ENCODE data around the gene RNF217. TPM values are rescaled to one million over a fixed set of nuclear protein-coding genes. Genes with fewer than 3 reads are reported as not detected.

RNF217 gene
- total RNA-seq, 2 donors from 2014 or later = 10.5 to 18.7 TPM

- Histone ChIP-seq H3K4me1 (peaks cover 9% of the 10 kb centered on the region), H3K4me3 (no peak overlapping the region), H3K9me3 (peaks cover 0 to 13% (median 0%) of the 10 kb centered on the region in 3 donors), H3K27ac (no peak overlapping the region), H3K36me3 (replicated peaks in 1 of 2; ENCODE audit: insufficient read depth in 1 of 2, low read depth in 2 of 2) (peaks cover 2 to 5% of the 10 kb centered on the region in 2 donors), H3K27me3 (no peaks in the 10 kb centered on the region)
- WGBS, 2 donors = 48 to 62% methylated on average over 6 of the region's 6 CpGs
- DNase-seq (no peak), ATAC-seq (no peak)
- no peak for TF ChIP-seq POLR2A (IDR thresholded peaks at IDR 0.05)
- TF ChIP-seq, protein P1, sequence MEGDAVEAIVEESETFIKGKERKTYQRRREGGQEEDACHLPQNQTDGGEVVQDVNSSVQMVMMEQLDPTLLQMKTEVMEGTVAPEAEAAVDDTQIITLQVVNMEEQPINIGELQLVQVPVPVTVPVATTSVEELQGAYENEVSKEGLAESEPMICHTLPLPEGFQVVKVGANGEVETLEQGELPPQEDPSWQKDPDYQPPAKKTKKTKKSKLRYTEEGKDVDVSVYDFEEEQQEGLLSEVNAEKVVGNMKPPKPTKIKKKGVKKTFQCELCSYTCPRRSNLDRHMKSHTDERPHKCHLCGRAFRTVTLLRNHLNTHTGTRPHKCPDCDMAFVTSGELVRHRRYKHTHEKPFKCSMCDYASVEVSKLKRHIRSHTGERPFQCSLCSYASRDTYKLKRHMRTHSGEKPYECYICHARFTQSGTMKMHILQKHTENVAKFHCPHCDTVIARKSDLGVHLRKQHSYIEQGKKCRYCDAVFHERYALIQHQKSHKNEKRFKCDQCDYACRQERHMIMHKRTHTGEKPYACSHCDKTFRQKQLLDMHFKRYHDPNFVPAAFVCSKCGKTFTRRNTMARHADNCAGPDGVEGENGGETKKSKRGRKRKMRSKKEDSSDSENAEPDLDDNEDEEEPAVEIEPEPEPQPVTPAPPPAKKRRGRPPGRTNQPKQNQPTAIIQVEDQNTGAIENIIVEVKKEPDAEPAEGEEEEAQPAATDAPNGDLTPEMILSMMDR (IDR thresholded peaks at IDR 0.05) = no peak
- intact Hi-C loops (cut with DNase I) = no loop called here
These were observed 12.6 kb downstream of the RNF217 start for GRCh38 chr6:124974771-124975377.

DNA sequence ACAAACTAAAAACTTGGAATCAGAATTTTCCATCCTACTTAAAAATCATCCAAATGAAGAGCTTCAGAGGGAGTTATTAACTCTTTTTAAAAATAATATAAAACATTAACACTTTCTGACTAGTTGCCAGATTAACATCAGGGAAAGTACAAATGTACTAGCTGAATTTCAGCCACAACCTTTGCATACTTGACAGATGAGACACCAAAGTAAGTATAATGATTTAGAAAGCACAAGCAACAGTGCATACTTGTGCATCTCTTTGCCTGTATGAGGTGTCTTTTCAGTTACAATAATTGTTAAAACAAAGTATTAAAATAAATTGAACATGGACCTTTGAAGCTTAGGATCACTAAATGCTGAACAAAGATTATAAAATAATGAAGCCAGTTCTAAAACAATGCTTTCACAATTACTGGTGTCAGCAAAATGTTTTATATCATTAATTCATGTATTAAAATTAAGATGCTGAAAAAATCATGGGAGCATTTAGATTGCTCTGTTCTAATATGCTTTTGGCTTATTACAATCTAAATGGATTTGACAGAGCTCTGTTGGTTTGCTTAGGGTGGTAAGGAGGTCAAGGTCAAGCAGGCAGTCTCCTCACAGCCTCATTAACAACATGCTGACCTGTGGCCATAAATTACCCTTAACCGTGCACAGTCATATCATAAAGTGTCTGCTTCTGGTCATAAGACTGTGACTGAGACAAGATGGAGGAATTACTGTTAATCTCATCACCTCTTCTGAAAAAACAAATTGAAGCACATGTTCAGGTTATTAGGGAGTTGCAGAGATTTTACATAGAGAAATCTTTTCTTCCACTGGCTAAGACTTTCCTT lies 15.1 kb downstream of the RNF217 start:
- ATAC-seq (no peak), DNase-seq (no peak)
- 56 to 79% methylated on average over 1 of the region's 1 CpG for WGBS, 2 donors
- Histone ChIP-seq H3K4me3 (no peak overlapping the region), H3K4me1 (peaks cover 9% of the 10 kb centered on the region), H3K9me3 (peaks cover 0 to 13% (median 0%) of the 10 kb centered on the region in 3 donors), H3K36me3 (replicated peaks in 1 of 2; ENCODE audit: insufficient read depth in 1 of 2, low read depth in 2 of 2) (no peaks in the 10 kb centered on the region), H3K27me3 (no peaks in the 10 kb centered on the region), H3K27ac (no peak overlapping the region)
- TF ChIP-seq POLR2A (IDR thresholded peaks at IDR 0.05) = no peak
- TF ChIP-seq, protein P1 (IDR thresholded peaks at IDR 0.05) = no peak
- intact Hi-C loops (cut with DNase I) = no loop called here

- Histone ChIP-seq H3K4me3 (no peak overlapping the region), H3K4me1 (peaks cover 9% of the 10 kb centered on the region), H3K27me3 (no peaks in the 10 kb centered on the region), H3K36me3 (replicated peaks in 1 of 2; ENCODE audit: insufficient read depth in 1 of 2, low read depth in 2 of 2) (no peaks in the 10 kb centered on the region), H3K9me3 (peaks cover 0 to 13% (median 0%) of the 10 kb centered on the region in 3 donors), H3K27ac (no peak overlapping the region)
- intact Hi-C loops (cut with DNase I) = no loop called here
- 96 to 97% methylated on average over 10 of the region's 10 CpGs for WGBS, 2 donors
- DNase-seq = no peak
- no peak for ATAC-seq
- no peak for TF ChIP-seq POLR2A (IDR thresholded peaks at IDR 0.05)
- TF ChIP-seq, protein P1 (IDR thresholded peaks at IDR 0.05) = no peak
These were observed 16.4 kb downstream of the RNF217 start for GRCh38 chr6:124978451-124979293.

- Histone ChIP-seq H3K4me1 (peaks cover 9% of the 10 kb centered on the region), H3K9me3 (peaks cover 0 to 13% (median 0%) of the 10 kb centered on the region in 3 donors), H3K27ac (no peak overlapping the region), H3K36me3 (replicated peaks in 1 of 2; ENCODE audit: insufficient read depth in 1 of 2, low read depth in 2 of 2) (no peaks in the 10 kb centered on the region), H3K4me3 (no peak overlapping the region), H3K27me3 (no peaks in the 10 kb centered on the region)
- WGBS, 2 donors = 98% methylated on average over 4 of the region's 4 CpGs
- no peak for ATAC-seq
- TF ChIP-seq, protein P1 (IDR thresholded peaks at IDR 0.05) = no peak
- no peak for TF ChIP-seq POLR2A (IDR thresholded peaks at IDR 0.05)
- intact Hi-C loops (cut with DNase I) = no loop called here
- no peak for DNase-seq
These were observed 17.0 kb downstream of the RNF217 start for GRCh38 chr6:124979294-124979678.

Measured in body of pancreas (tissue), 4 donors.